ENCODE results near the gene CTSS. TPM values are rescaled to one million over a fixed set of nuclear protein-coding genes. Genes with fewer than 3 reads are reported as not detected.

CTSS gene
- total and polyA plus RNA-seq, 2 experiments from 2014 or later, result not detected

DNA sequence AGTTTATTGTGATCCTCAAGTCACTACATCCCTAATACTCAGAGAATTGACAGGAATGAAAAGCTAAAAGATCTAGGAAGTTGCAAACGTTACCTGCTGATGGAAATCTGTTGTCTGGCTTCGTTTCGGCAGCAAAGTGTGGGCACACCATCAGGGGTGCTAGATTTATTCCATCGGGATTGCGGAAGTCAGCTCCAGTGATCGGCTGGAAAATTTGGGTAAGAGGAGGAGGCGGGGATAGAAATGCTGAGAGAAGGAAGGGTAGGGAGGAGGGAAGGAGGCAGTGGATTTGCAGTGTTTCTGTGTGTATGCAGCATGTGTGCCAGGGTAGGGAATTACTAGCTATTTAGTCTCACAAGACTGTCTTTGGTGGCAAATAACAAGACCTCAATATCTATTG lies 42.5 kb upstream of the CTSS start, which contains the start of gene CTSK:
TSS of gene CTSK (minus strand) at position 140 of the 400 bp plus-strand sequence. CDS start 1,455 bp downstream, outside the sequence.
- Histone ChIP-seq H3K79me2 (replicated peaks; ENCODE audit: insufficient read depth) (no peaks in the 10 kb centered on the region), H3K27me3 (ENCODE audit: insufficient read depth) (no peaks in the 10 kb centered on the region), H3K4me1 (ENCODE audit: insufficient read depth) (peaks cover 27% of the 10 kb centered on the region), H3K36me3 (ENCODE audit: insufficient read depth) (peaks cover 16% of the 10 kb centered on the region), H3K27ac (ENCODE audit: low read depth) (no peak within 1 kb of the TSS), H3K4me3 (no peak within 1 kb of the TSS), H3F3A (replicated peaks; ENCODE audit: low read depth) (no peaks in the 10 kb centered on the region), H3K9me2 (ENCODE audit: insufficient read depth) (no peaks in the 10 kb centered on the region), H3K4me2 (no peak within 1 kb of the TSS), H2AFZ (no peak within 1 kb of the TSS), H4K20me1 (replicated peaks; ENCODE audit: insufficient read depth) (no peaks in the 10 kb centered on the region)
- Mint-ChIP-seq H3K27ac (no peak within 1 kb of the TSS), H3K4me3 (peak within 1 kb of the TSS; percentile 14; the same call in 2 of the 3 replicates), H3K4me1 (peaks cover 30% of the 10 kb centered on the region), H3K36me3 (ENCODE audit: low read depth) (no peaks in the 10 kb centered on the region), H3K9me3 (no peaks in the 10 kb centered on the region), H3K27me3 (ENCODE audit: insufficient read depth, low read depth, poor library complexity) (peaks cover 2% of the 10 kb centered on the region)
- DNase-seq (ENCODE audit: low spot score) (peak; percentile 21), ATAC-seq (peak; percentile 24)
- TF ChIP-seq EZH2phosphoT487 (IDR thresholded peaks at IDR 0.05; ENCODE audit: unreplicated experiment), result no peak
- TF ChIP-seq ZNF331 (CRISPR knock-in tag; IDR thresholded peaks at IDR 0.05; ENCODE audit: low read depth), result no peak
- TF ChIP-seq JUNB (IDR thresholded peaks at IDR 0.05; ENCODE audit: unreplicated experiment), result no peak
- no peak for TF ChIP-seq CREB1 (CRISPR knock-in tag; IDR thresholded peaks at IDR 0.05; ENCODE audit: low read depth)
- no peak for TF ChIP-seq ZNF462 (CRISPR knock-in tag; IDR thresholded peaks at IDR 0.05)
- no peak for TF ChIP-seq STAT1 (IDR thresholded peaks at IDR 0.05; ENCODE audit: unreplicated experiment)
- no peak for TF ChIP-seq ZNF114 (CRISPR knock-in tag; IDR thresholded peaks at IDR 0.05)
- TF ChIP-seq, protein P1, sequence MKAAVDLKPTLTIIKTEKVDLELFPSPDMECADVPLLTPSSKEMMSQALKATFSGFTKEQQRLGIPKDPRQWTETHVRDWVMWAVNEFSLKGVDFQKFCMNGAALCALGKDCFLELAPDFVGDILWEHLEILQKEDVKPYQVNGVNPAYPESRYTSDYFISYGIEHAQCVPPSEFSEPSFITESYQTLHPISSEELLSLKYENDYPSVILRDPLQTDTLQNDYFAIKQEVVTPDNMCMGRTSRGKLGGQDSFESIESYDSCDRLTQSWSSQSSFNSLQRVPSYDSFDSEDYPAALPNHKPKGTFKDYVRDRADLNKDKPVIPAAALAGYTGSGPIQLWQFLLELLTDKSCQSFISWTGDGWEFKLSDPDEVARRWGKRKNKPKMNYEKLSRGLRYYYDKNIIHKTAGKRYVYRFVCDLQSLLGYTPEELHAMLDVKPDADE (IDR thresholded peaks at IDR 0.05), result no peak
- TF ChIP-seq NANOG (IDR thresholded peaks at IDR 0.05; ENCODE audit: borderline replicate concordance), result no peak
- no peak for TF ChIP-seq EZH2 (IDR thresholded peaks at IDR 0.05; ENCODE audit: low read depth, unreplicated experiment)
- TF ChIP-seq, protein P2, sequence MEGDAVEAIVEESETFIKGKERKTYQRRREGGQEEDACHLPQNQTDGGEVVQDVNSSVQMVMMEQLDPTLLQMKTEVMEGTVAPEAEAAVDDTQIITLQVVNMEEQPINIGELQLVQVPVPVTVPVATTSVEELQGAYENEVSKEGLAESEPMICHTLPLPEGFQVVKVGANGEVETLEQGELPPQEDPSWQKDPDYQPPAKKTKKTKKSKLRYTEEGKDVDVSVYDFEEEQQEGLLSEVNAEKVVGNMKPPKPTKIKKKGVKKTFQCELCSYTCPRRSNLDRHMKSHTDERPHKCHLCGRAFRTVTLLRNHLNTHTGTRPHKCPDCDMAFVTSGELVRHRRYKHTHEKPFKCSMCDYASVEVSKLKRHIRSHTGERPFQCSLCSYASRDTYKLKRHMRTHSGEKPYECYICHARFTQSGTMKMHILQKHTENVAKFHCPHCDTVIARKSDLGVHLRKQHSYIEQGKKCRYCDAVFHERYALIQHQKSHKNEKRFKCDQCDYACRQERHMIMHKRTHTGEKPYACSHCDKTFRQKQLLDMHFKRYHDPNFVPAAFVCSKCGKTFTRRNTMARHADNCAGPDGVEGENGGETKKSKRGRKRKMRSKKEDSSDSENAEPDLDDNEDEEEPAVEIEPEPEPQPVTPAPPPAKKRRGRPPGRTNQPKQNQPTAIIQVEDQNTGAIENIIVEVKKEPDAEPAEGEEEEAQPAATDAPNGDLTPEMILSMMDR (conservative IDR thresholded peaks at IDR 0.05; ENCODE audit: low read depth in 2 of 2), result no peak

Data from GM23338 (cell line).